HEK293 (cell line): ENCODE measurements around the gene CDH7.

Experiments used
- CTCF ChIA-PET: fragments of 350-600 bp; formaldehyde crosslinking; extraction: SDS; loops from one replicate; lab custom pipeline; 2021; ENCODE audit warnings: antibody characterized with exemption; lab: Yijun Ruan, JAX
- POLR2A ChIA-PET: fragments of 300-600 bp; formaldehyde crosslinking; extraction: SDS; loops from one replicate; lab custom pipeline; 2020; ENCODE audit warnings: antibody characterized with exemption, inconsistent platforms; lab: Yijun Ruan, JAX
- H3K27ac ChIP-seq: fragments of 200-500 bp; sonication (Bioruptor generic); 2 replicates; pipeline ENCODE4 v1.5.1; 2014; ENCODE audit warnings: low read depth, low read length, control low read depth, inconsistent platforms; ENCODE audit errors: extremely low read depth
- H3K36me3 ChIP-seq, 2 experiments: fragments of 200-500 bp in 1 of 2; sonication (Bioruptor generic) in 1 of 2; 1 replicate in 1 of 2; 2 replicates in 1 of 2; pipeline ENCODE4 v1.5.1; 2014 to 2017; ENCODE audit warnings: inconsistent platforms in 2 of 2, low read length in 2 of 2; ENCODE audit not compliant: control insufficient read depth in 2 of 2, insufficient read depth in 1 of 2
- H3K4me1 ChIP-seq: fragments of 200-500 bp; sonication (Bioruptor generic); 2 replicates; pipeline ENCODE4 v1.5.1; 2014; ENCODE audit warnings: mild to moderate bottlenecking, low read length, inconsistent platforms; ENCODE audit not compliant: control insufficient read depth, insufficient read depth
- H3K4me3 ChIP-seq: 2 replicates; pipeline ENCODE4 v1.5.1; 2011; ENCODE audit warnings: low read depth, mild to moderate bottlenecking, control low read depth, low read length, moderate library complexity
- H3K9me3 ChIP-seq: fragments of 200-500 bp; sonication (Bioruptor generic); 2 replicates; pipeline ENCODE4 v1.5.1; 2014; ENCODE audit warnings: low read depth, low read length, inconsistent platforms; ENCODE audit not compliant: control insufficient read depth, insufficient read depth
- GLIS1 ChIP-seq: fragments of 450-650 bp; formaldehyde crosslinking; IDR thresholded peaks from 2 replicates; pipeline ENCODE4 v1.5.1; 2016; ENCODE audit warnings: missing biosample characterization, missing genetic modification characterization
- GLIS2 ChIP-seq: fragments of 450-650 bp; formaldehyde crosslinking; IDR thresholded peaks from 2 replicates; pipeline ENCODE4 v1.5.1; 2016; ENCODE audit warnings: missing biosample characterization, missing genetic modification characterization
- KLF8 ChIP-seq: fragments of 450-650 bp; formaldehyde crosslinking; IDR thresholded peaks from 2 replicates; pipeline ENCODE4 v1.5.1; 2016; ENCODE audit warnings: missing biosample characterization, missing genetic modification characterization
- ZBTB1 ChIP-seq: fragments of 450-650 bp; formaldehyde crosslinking; IDR thresholded peaks from 2 replicates; pipeline ENCODE4 v1.5.1; 2016; ENCODE audit warnings: missing biosample characterization, missing genetic modification characterization
- ZNF2 ChIP-seq: fragments of 450-650 bp; formaldehyde crosslinking; IDR thresholded peaks from 2 replicates; pipeline ENCODE4 v1.5.1; 2016; ENCODE audit warnings: missing biosample characterization, missing genetic modification characterization
- ZNF211 ChIP-seq: fragments of 450-650 bp; formaldehyde crosslinking; IDR thresholded peaks from 2 replicates; pipeline ENCODE4 v1.5.1; 2016; ENCODE audit warnings: low read depth, missing biosample characterization, missing genetic modification characterization
- ZNF248 ChIP-seq: fragments of 450-650 bp; formaldehyde crosslinking; IDR thresholded peaks from 2 replicates; pipeline ENCODE4 v1.5.1; 2017; ENCODE audit warnings: missing biosample characterization, missing genetic modification characterization
- ZNF335 ChIP-seq: fragments of 450-650 bp; formaldehyde crosslinking; conservative IDR thresholded peaks from 2 replicates; pipeline ENCODE4 v1.5.1; 2016; ENCODE audit warnings: missing biosample characterization, missing genetic modification characterization
- ZNF654 ChIP-seq: fragments of 450-650 bp; formaldehyde crosslinking; IDR thresholded peaks from 2 replicates; pipeline ENCODE4 v1.5.1; 2016; ENCODE audit warnings: low read depth, missing biosample characterization, missing genetic modification characterization
- ZSCAN30 ChIP-seq: fragments of 450-650 bp; IDR thresholded peaks from 2 replicates; pipeline ENCODE4 v1.5.1; 2018; ENCODE audit warnings: missing biosample characterization, mild to moderate bottlenecking, missing genetic modification characterization, moderate library complexity
- TF ChIP-seq, protein P1 (sequence below): fragments of 450-650 bp; formaldehyde crosslinking; conservative IDR thresholded peaks from 2 replicates; pipeline ENCODE4 v1.5.1; 2016; ENCODE audit warnings: low read depth, missing biosample characterization, missing genetic modification characterization
- TF ChIP-seq, protein P2 (sequence below): fragments of 450-650 bp; formaldehyde crosslinking; IDR thresholded peaks from 2 replicates; pipeline ENCODE4 v1.5.1; 2016; ENCODE audit warnings: missing biosample characterization, missing genetic modification characterization

The CDH7 gene

DNA sequence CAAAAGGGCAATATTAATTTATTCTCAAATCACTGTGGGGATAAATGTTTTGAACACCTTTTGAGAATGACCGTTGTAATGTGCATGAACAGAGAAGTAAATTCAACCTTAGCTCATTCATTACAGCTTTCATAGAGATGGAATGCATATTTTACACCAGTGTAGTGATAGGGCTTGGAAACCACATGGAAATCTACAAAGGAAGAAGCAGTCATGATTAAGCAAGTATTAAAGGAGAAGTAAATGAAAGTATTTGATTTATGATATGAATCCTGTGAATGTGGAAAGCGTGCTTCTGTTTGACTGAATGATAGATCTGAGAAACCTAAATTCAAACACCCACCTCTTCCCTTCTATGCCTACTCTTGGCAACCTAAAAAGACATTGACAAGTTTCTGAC is 64.7 kb downstream of the CDH7 start (continued):
- TF ChIP-seq, protein P1, sequence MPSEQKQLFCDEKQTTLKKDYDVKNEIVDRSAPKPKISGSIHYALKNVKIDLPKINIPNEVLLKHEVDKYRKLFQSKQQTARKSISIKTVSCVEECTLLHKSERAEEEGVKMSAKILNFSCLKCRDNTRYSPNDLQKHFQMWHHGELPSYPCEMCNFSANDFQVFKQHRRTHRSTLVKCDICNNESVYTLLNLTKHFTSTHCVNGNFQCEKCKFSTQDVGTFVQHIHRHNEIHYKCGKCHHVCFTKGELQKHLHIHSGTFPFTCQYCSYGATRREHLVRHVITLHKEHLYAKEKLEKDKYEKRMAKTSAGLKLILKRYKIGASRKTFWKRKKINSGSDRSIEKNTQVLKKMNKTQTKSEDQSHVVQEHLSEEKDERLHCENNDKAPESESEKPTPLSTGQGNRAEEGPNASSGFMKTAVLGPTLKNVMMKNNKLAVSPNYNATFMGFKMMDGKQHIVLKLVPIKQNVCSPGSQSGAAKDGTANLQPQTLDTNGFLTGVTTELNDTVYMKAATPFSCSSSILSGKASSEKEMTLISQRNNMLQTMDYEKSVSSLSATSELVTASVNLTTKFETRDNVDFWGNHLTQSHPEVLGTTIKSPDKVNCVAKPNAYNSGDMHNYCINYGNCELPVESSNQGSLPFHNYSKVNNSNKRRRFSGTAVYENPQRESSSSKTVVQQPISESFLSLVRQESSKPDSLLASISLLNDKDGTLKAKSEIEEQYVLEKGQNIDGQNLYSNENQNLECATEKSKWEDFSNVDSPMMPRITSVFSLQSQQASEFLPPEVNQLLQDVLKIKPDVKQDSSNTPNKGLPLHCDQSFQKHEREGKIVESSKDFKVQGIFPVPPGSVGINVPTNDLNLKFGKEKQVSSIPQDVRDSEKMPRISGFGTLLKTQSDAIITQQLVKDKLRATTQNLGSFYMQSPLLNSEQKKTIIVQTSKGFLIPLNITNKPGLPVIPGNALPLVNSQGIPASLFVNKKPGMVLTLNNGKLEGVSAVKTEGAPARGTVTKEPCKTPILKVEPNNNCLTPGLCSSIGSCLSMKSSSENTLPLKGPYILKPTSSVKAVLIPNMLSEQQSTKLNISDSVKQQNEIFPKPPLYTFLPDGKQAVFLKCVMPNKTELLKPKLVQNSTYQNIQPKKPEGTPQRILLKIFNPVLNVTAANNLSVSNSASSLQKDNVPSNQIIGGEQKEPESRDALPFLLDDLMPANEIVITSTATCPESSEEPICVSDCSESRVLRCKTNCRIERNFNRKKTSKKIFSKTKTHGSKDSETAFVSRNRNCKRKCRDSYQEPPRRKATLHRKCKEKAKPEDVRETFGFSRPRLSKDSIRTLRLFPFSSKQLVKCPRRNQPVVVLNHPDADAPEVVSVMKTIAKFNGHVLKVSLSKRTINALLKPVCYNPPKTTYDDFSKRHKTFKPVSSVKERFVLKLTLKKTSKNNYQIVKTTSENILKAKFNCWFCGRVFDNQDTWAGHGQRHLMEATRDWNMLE (tag by site-specific recombination), result no peak
- TF ChIP-seq ZSCAN30 (tag by site-specific recombination), result no peak
- no peak for TF ChIP-seq ZNF248

DNA sequence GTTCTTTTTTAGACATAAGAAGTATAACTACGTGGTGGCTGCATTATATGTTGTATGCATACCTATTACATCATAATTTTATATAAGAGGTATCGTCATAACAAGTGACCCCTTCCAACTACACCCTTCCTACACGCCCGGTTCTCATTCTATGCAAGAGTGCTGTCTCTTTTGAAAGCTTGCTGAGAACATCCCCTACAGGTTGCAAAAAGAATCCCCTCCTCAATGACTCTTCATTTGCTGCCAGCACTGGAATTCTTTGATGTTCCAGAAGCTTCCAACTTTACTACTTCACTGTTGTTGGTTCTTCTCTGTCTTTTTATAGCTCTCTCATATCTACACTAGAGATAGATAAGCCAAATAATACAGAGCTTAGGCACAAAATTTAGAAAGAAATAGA is 66.4 kb downstream of the CDH7 start:
- Histone ChIP-seq H3K36me3 (no peaks in the 10 kb centered on the region), H3K4me3 (no peak overlapping the region), H3K9me3 (no peaks in the 10 kb centered on the region), H3K4me1 (no peaks in the 10 kb centered on the region), H3K27ac (no peak overlapping the region)
- POLR2A ChIA-PET, result no interaction called here
- TF ChIP-seq ZSCAN30 (tag by site-specific recombination) (no peak), ZNF335 (tag by site-specific recombination) (no peak), GLIS1 (tag by site-specific recombination) (no peak)
- CTCF ChIA-PET, result no interaction called here

DNA sequence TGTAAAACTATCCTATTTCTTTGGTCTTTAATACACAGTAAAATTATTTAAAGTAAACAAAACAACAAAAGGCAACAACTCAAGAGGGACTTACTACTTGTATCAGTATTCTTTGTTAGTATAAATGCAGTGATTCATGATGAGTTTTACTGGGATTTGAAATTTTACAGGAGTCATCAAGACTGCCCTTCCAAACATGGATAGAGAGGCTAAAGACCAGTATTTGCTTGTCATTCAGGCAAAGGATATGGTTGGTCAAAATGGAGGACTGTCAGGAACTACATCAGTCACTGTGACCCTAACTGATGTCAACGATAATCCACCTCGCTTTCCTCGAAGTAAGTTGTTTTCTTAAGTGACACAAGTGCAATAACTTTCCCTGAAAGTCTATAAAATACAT is 71.1 kb downstream of the CDH7 start:
- Histone ChIP-seq H3K36me3 (no peaks in the 10 kb centered on the region; a peak in 1 of 3 replicates), H3K27ac (no peak overlapping the region), H3K9me3 (no peaks in the 10 kb centered on the region), H3K4me1 (no peaks in the 10 kb centered on the region), H3K4me3 (no peak overlapping the region)
- ChIA-PET POLR2A (no interaction called here), CTCF (no interaction called here)
- no peak for TF ChIP-seq GLIS2 (tag by site-specific recombination)
- TF ChIP-seq, protein P2, sequence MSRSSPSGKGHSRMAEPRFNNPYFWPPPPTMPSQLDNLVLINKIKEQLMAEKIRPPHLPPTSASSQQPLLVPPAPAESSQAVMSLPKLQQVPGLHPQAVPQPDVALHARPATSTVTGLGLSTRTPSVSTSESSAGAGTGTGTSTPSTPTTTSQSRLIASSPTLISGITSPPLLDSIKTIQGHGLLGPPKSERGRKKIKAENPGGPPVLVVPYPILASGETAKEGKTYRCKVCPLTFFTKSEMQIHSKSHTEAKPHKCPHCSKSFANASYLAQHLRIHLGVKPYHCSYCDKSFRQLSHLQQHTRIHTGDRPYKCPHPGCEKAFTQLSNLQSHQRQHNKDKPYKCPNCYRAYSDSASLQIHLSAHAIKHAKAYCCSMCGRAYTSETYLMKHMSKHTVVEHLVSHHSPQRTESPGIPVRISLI (tag by site-specific recombination), result no peak
- TF ChIP-seq ZNF2, result no peak

DNA sequence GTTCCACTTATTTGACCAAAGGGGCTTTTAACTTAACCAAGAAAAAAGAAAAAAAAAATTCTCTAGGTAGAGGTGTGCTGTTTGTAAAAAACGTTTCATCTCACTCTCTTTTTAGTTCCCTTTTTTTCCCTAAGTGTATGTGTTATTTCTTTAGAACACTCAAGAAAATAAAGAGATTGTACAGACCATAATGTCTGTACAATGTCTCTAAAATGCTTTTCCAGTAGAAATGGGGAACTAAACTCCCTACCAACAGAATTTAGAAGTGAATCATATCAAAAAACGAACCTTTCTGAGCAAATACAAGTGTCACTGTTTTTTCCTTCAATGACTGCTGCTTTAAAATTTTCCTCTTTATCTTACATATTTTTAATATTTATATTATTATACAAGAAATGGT is 72.0 kb downstream of the CDH7 start:
- Histone ChIP-seq H3K36me3 (no peaks in the 10 kb centered on the region; a peak in 1 of 3 replicates), H3K4me1 (no peaks in the 10 kb centered on the region), H3K4me3 (no peak overlapping the region), H3K9me3 (no peaks in the 10 kb centered on the region), H3K27ac (no peak overlapping the region)
- POLR2A ChIA-PET, result no interaction called here
- TF ChIP-seq ZNF211 (tag by site-specific recombination) (no peak), KLF8 (tag by site-specific recombination) (no peak), ZNF654 (tag by site-specific recombination) (no peak), ZBTB1 (tag by site-specific recombination) (no peak)
- CTCF ChIA-PET, result no interaction called here
